Superior temporal gyrus (tissue), 1 donor: ENCODE measurements around the gene CWC27.
"Not testable (repeated sequence)": the region's sequence is repeated elsewhere in the genome, so short reads cannot be mapped to it uniquely, and the experiment has no call there.

Source experiments
- DNase-seq: peaks from one replicate; pipeline ENCODE4 v3.0.0-alpha.2; 2016; ENCODE audit errors: extremely low spot score

The CWC27 gene

DNA sequence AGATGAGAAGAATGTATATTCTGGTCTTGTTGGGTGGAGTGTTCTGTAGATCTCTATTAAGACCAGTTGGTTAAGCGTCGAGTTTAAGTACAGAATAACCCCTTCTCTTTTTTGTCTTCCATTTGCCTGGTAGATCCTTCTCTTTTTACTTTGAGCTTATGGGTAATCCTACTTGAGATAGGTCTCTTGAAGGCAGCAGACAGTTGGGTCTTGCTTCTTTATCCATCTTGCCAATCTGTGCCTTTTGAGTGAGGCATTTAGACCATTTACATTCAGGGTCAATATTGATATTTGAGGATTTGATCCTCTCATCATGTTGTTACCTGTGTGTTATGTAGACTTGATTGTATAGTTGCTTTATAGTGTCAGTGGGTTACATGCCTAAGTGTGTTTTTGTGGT lies 152.7 kb downstream of the CWC27 start:
- DNase-seq, result no peak

DNA sequence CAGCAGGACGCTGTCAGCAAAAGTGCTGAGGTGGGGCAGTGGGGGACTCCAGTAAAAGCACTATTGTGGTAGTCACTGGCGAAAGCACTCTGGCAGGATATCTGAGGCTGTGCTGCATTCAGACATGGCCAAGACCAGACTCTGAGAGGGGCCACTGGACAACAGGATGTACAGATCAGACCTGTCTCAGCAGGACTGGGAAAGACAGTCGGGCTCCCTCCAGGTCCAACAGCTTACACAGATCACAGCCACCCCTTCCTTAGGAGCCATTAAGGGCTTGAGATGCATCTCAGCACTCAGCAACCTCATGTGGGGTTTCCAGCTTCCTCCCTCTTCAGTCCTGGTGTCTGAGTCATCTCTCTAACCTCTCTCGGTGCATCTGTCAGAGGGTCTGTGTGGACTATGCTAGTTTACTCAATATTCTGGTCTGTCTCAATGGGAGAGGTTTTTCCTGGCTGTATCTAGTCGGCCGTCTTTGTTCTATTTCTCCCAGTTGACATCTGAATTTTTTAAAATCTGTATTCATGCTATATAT lies 154.5 kb downstream of the CWC27 start:
- DNase-seq, result no peak

DNA sequence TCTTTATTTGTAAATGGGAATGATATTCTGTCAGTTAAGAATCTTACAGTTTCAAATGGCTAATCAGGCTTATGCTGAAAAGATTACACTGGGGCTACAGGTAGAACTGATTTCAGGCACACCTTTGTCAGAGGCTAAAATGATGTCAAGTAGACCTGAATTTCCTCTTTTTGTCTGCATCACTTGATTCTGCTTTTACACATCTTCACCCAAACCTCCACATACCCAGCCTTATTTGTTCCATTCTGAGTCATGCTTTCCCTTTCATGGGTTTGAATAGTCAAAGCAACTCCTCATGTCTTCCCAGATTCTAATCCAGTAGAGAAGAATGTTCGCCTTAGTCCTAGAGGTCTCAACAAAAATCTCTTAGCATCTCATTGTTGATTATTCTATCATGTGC lies 156.4 kb downstream of the CWC27 start:
- DNase-seq, result no peak

DNA sequence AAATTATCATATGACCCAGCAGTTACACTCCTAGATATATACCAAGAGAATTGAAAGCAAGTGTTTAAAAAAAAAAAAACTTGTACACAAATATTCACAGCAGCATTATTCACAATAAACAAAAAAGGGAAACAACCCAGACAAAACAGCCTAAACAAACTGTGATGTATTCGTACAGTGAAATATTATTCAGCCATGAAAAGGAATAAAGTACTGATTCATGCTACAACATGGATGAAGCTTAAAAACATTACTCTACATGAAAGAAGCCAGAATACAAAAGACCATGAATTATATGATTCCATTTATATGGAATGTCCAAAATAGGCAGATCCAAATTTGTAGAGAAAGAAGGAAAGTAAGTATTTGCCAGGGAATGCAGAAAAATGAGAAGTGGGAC lies 161.1 kb downstream of the CWC27 start:
- DNase-seq, result no peak

DNA sequence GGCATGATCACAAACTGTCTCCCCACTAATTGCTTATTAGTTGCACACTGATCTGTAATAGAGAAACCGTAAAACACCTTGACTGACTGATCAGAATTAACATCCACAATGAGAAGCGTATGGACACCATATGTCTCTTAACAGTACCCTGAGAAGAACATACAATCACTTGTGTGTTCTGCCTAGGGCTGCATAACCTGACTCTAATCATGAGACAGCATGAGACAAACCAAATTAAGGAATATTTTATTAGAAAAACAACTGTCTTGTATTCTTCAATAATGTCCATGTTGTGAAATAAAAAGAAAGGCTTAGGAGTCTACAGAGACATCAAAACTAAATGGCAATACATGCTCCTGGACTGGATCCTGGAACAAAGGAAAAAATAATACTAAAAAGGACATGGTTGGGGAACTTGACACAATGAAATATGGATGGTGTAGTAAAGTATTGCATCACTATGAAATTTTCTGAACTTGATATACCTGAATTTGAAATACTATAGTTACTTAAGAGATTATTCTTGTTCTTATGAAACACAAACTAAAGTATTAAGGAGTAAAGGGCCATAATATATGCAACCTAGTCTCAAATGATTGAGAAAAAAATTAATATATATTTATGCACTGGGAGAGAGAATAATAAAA lies 162.1 kb downstream of the CWC27 start:
- no peak for DNase-seq

DNA sequence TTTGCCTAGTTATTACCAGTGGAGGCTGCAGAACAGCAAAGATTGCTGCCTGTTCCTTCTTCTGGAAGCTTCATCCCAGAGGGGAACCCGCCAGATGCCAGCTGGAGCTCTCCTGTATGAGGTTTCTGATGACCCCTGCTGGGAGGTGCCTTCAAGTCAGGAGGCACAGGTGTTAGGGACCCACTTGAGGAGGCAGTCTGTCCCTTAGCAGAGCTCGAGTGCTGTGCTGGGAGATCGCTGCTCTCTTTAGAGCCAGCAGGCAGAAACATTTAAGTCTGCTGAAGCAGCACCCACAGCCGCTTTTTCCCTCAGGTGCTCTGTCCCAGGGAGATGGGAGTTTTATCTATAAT lies 170.7 kb downstream of the CWC27 start:
- DNase-seq, result not testable (repeated sequence)

DNA sequence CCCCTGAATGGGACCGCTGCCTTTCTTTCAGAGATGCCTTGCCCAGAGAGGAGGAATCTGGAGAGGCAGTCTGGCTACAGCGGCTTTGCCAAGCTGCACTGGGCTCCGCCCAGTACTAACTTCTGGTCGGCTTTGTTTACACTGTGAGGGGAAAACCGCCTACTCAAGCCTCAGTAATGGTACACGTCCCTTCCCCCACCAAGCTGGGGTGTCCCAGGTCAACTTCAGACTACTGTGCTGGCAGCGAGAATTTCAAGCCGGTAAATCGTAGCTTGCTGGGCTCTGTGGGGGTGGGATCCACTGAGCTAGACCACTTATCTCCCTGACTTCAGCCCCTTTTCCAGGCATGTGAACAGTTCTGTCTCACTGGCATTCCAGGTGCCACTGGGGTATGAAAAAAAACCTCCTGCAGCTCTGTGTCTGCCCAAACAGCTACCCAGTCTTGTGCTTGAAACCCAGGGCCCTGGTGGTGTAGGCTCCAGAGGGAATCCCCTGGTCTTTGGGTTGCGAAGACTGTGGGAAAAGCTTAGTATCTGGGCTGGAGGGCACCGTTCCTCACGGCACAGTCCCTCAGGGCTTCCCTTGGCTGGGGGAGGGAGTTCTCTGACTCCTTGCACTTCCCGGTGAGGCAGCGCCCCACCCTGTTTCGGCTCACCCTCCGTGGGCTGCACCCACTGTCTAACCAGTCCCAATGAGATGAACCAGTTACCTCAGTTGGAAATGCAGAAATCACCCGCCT lies 171.2 kb downstream of the CWC27 start:
- no peak for DNase-seq

DNA sequence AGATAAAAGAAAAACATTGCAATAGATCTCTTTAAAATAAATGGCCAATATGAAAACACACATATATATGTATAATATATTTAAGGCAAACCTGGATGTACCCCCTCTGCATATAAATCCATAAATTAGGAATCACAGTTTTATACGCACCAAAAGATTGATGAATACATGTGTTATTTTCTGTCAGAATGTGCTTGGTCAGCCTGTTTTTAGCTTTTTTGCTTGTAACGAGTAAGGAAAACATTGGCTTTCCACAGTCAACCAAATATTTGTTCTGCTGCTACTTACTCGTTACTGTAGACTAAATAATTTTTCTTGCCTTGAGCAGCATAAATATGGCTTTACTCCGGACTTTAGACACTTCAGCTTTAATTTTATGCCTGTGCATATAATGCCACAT lies 173.7 kb downstream of the CWC27 start:
- no peak for DNase-seq

DNA sequence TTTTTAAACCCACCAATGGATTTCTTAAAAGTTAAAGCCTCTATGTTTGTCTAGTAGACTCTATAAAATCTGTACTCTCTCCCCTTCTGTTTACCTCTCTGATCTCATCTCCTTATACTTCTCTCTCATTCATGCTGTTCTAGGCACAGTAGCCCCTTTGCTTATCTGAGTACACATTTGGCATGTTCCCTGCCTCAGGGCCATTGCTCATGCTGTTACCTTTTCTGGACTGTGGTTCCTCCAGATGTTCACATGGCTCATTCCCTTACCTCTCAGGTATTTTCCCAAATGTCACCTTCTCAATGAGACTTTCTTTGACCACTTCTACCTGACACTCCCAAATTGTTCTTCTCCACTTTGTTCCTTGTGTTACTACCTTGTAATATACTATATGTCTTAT lies 176.1 kb downstream of the CWC27 start:
- no peak for DNase-seq

DNA sequence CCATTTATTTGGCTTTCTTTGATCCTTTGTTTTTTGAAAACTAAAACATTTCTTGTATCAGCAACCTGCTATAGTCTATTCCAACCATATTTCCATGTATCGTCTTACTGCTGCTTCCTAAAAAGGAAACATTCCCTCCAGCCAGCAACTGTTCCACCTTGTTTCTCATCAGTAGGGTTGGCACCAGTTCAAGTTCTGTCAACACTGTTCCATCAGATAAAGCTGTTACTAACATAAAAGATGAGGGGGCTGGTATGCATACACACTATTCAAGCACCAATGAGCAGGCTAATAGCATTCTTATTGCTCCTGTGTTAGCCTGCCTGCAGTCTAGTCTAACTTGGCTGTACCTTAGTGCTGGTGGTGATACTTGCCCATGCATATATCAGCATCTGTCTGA lies 178.3 kb downstream of the CWC27 start:
- DNase-seq, result no peak

DNA sequence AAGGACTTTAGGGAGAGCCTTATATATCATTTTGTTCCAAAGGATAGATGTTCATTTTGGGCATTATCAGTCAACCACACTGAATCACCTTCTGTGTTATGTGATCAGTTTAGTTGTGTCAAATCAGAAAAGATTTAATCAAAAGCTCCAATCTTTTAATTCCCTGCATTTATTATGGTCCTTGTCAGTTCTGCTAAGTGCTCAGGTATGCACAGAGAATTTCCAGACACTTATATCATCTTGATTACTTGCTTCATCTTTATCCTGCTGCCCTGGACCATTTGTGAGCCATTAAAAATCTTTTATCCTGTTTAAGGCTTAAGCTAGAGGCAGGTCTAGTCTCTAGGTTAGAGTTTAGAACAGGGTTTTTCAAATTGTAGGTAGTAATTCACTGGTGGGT lies 179.1 kb downstream of the CWC27 start:
- DNase-seq, result no peak

DNA sequence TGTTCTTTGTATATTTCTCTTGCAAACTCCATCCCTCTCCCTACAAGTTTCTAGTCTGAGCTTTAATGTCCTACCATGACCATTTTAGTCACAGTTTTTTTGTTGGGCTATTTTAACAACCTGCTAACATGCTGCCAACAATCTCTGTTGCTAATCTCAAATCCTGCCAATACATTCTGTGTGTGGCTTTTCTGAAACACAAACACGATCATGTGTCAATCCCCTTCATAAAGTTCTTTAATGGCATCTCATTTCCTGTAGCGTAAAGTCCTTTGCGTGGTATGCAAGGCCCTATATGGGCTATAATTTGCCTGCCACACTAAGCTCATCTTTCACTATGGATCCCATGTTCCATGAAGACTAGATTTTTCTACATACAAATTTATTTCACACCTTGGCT lies 180.6 kb downstream of the CWC27 start:
- no peak for DNase-seq

DNA sequence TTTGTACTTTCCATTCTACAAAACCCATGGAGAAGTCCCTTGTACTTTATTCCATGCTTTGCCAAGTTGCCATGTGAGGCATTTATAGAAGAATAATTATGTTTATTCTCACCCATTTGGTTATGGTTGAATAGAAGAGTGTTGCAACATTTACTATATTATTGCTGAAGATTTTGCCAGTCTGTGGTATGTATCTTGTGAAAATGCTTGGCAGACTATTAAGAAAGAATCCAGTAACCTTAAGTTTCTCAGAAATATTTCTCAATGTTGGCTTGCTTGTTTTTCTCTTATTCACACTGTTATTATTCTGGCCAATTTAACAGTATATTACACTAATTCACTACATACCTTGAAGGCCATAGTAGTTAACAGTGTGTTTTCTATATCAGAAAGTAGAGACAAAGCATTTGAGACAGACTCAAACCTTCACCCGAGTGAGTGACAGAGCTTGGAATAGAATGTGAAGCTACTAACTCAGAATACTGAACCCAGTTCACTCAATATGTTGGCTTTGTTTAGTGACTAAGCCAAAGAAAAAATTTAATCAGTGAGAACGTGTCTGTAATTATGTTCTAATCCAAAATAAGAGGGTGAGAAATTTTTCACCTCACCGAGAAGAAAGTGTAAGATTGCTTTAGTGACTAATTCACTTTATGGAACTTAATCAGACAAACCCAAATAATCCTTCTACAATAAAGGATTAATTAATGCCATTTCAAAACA lies 184.4 kb downstream of the CWC27 start:
- no peak for DNase-seq

DNA sequence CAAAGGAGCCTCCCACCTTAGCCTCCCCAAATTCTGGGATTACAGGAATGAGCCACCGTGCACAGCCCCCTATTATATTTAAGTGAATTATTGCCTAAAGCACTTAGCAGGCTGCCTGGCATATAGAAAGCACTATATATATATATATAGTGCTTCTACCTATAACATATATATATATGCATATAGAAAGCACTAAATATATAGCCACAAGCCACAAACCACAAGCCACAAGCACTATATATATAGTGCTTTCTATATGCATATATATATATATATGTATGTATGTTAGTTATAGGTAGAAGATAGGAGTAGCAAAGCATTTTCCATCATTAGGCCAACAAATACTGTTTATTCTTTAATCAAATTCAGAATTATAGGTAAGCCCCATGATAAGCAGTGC lies 185.8 kb downstream of the CWC27 start:
- DNase-seq, result no peak

DNA sequence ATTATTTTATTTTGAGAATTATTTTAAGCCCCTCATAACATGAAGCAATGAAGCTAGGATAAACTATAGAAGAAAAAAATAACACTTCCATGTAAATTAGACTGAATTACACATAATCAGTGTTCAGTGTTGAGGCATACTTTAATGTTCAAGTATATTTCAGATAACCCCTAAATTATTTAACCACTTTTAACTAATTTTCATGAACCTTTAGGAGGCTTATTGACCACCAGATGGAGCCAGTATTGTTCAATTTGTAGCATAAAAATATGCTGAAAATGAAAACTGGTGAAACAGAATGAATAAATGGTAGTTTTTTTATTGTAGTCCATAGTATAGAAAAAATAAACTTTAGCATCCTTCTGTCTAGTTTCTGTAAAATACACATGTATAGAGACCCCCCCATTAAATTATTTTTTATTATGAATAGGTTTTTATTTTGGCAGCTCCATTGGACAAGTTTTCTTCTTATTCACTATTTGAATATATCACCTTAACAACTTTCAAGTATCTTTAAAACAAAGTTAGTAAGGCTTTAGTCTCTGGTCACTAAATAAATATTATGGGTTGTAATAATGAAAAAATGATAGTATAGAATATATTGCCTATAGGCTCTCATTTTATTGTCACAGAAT lies 190.1 kb downstream of the CWC27 start:
- peak; percentile 76 for DNase-seq

DNA sequence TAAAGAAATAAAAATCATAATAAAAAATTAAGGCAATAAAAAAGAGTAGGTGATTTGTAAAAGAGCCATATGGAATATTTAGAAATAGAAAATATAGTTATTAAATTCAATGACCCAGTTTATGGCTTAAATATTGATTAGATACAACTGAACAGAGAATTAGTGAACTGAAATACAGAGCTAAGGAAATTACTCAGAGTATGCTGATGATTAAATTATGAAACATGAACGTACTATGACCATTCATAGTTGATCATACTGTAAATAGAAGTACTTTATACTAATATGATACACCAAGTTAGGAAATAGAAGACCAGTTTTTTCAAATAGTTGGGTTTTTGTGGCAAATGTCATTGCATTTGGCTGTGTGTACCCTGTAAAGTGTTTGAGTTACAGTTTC lies 194.5 kb downstream of the CWC27 start:
- no peak for DNase-seq

DNA sequence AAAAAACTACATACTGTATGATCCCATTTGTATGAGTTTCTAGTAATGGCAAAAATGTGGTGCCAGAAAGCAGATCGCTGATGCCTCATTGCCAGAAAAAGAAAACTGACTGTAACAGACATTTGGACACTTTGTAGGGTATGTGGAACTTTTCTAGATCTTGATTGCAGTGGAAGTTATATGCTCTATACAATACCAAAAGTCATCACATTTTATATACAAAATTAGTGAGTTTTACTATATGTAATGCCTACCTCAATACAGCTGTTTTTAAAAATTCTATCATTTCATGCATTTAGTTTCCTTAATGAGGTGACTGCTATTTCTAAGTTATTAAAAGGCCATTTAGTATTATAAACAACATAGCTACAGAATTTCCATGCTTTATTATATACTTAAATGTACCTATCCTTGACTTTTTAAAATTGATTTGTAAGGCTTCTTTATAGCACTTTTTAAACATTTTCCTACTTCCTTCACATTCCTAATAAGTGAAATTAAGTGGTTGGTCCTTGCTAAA lies 199.9 kb downstream of the CWC27 start:
- DNase-seq, result no peak

DNA sequence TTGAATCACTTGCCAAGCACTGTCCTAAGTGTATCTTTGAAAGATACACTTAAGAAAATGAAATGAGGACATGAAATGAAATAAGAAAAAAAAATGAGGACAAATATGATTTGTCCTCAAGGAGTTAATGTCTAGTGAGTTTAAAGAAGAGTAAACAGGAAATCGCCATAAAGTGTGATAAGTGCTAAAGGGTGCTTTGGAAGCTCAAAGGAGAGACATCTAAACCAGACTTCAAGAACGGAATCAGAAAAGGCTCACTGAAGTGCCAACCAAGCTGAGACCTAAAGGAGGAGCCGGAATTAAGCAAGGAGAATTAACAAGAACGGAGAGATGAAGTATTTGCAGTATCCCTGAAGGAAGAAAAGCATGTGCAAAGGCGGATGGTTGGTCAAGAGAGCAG lies 200.8 kb downstream of the CWC27 start:
- DNase-seq, result no peak

DNA sequence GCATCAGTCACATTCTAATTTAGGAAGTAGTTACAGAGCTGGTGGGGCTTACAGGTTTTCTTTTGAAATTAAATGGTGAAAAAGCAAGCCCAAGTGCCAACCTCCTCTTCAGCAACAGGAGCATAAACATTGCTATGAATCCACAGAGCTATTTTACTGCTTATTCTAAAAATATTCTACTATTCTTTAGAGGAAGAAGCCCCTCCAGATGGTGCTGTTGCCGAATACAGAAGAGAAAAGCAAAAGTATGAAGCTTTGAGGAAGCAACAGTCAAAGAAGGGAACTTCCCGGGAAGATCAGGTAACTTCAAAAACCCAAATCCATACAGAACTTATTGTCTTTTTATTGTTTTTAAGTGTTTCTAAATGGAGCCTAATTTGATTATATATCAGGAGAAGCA lies 202.8 kb downstream of the CWC27 start:
- DNase-seq, result no peak

DNA sequence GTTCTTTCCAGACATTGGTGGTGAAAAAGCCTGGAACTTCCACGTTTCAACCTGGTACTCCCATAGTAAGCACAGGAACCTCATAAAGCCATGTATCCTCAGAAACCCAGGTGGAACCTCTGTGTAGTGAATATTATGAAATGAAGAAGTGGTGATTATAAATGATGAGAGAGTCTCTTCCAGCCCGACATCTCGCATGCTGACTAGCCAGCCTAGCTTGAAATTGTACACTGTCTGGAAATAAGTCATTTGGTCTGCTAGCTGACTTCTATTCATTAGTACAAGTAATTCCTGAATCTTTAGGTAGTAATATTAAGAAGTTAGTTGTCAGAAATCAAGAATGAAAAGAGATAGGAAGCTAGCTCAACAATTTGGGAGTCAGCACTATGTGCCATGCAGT lies 203.3 kb downstream of the CWC27 start:
- DNase-seq, result no peak

DNA sequence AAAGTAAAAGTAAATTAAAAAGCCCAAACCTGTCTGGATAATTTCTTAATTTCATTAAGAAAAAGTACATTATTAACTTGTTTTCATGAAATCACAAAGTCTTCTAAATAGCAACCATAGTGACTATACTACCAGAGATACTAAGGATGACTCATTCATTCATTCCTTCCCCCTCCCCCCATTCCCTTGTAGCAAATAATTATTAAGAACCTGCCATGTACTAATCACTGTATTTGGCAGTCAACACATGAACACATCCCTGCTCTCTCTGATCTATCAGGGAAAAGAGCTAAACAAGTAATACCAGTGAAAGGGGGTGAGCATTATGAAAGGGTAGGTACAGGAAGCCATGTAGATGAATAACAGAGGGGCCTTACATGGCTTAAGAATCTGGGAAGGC lies 203.9 kb downstream of the CWC27 start:
- no peak for DNase-seq

DNA sequence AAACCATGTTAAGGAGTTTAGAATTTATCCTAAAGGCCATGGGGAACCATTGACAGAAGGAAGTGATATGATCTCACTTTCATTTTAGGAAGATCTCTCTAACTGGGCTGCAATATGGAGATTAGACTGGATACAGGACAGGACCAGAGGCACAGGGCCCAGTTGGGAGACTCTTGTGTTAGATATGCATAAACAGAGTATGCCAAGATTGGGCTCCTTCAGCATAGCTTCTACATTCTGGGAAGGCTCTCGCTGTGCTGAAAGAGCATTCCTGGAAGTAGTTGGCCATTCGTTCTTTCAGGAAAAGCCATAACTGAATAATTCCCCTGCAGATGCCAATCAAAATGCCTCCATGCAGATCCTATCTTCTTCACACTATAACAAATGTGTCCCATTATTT lies 204.5 kb downstream of the CWC27 start:
- no peak for DNase-seq
